Posterior cingulate gyrus (tissue), 11 donors: ENCODE measurements around the gene SARS2.

Source experiments
- DNase-seq, 10 donors: peaks; one replicate each; pipeline versions ENCODE4 v3.0.0 to v3.0.0-alpha.2; 2020 to 2021; ENCODE audit warnings: mixed read lengths in 3 of 10
- intact Hi-C: fragments of 100-400 bp; cut with DNase I; formaldehyde crosslinking; loops from one replicate; pipeline ENCODE4 v1.15.1; 2023

Gene SARS2

DNA sequence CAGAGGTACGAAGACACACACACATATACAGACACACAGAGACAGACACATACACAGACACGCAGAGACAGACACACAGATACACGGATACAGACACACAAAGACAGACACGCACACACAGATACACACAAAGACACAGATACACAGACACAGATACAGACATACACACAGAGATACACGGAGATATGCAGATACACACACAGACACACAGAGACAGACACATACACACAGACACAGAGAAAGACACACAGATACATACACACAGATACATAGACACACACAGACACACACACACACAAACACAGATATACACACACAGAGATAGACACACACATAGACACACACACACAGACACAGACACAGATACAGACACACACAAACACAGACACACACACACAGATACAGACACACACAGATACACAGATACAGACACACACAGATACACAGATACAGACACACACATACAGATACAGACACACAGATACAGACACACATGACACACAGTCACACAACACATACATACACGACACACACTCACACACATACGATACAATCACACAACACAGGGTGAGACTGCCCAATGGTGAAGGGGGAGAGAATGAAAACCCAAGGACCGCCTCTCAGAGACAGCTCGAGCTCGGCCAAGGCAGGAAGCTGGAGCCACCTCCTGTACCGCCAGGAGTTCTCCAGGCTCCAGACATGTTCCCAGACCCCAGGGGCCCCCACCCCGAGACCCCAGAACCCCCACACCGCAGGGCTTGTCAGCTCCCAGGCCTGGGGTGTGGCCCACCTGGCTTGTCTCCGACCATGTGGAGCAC, 9.8 kb downstream of the SARS2 start:
- intact Hi-C loops: no loop called here
- no peak for DNase-seq

DNA sequence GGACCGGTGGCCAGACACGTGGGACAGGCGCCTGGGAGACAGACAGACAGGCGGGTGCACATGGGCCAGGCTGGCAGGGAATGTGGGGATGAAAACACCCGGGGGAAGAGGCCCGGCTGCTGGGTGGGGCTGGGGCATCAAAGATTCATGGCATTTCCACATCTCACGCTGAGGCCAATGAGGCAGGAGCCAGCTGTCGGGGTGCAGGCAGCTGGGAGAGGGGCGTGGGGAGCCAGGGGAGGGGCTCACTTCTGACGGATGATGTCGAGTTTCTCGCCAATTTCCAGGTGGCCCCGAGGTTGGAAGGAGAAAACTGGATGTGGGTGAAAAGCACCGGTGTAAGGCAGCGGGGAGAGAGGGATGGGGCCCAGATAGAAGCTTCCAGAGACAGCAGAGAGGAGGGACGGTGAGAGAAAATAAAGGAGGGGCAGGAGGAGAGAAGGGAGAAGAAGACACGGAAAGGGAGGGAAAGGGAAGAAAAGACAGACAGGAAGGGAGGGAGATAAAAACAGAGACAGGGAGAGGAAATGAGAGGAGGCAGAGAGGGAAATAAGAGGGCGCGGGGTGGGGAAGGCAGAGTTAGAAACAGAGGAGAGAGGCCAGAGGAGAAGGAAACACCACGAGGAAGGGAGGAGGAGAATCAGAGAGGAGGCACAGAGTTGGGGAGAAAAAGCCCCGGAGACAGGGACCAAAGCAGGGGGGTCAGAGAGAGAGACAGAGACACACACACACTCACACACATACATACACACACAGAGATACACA, 10.5 kb downstream of the SARS2 start:
- intact Hi-C loops: no loop called here
- DNase-seq: peak in 1 of 10 donors; percentile 65

DNA sequence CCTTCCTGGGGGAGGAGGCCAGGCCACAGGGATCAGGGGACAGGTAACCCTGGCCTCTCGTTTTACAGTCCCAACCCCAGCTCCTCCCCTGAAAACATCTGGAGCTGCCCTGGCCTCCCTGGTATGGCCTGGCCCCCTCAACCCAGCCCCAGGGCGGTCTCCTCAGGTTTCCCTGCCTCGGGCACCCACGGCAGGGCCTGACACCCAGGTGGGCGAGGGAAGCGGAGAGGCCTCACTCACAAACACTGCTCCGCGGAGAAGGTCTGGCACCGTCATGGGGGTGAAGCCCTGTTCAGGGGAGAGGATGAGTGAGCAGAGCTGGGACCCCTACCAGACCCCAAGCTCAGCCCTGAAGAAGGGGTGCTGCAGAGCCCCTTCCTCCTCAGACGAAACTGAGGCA, 12.0 kb downstream of the SARS2 start:
- intact Hi-C loops: no loop called here
- DNase-seq: peak in 1 of 10 donors; percentile 73

DNA sequence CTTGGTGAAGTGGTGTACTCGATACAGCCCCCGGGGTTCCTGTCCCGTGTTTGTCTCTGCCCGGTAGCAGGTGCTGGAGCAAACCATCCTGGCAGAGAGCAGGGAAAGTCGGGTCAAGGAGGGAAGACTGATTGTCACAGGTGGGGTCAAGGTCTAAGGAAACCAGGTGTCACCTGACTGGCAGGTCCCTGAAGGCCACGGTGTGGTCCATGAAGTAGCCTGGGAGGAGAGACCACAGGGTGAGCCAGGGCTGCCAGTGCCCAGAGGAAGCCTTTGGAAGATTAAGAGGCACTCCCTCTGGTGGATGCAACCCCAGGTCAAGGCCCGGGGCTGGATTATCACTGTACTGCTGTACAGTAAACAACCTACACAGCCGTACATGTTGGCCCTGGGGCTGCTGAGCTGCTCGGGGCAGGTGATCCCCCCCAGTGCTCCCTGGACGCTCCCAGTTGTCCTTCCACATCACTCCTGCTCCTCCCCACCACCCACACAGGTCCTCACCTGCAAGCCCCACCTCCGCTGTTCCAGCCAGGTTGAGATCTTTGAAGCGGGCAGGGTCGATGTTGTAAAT, 12.6 kb downstream of the SARS2 start:
- intact Hi-C loops: no loop called here
- peak in 1 of 10 donors; percentile 60 for DNase-seq

DNA sequence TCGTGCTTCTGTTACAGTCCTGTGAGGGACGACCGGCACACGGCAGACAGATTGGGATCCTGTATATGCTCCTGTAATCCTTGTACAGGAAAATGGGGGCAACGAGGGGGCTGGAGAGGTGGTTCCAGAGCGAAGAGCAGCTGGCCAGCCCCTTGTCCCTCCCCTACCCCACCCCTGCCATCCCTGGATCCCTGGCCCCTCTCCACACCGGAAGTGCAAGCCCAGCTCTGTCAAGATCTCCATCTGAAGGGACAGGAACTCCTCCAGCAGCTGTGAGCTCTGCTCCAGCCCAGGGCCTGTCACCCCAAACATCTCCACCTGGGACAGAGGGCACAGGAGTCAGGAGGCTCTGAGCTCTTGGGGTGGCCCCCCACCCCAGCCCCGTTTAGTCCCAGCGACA, 13.0 kb downstream of the SARS2 start:
- intact Hi-C loops: no loop called here
- DNase-seq: no peak

DNA sequence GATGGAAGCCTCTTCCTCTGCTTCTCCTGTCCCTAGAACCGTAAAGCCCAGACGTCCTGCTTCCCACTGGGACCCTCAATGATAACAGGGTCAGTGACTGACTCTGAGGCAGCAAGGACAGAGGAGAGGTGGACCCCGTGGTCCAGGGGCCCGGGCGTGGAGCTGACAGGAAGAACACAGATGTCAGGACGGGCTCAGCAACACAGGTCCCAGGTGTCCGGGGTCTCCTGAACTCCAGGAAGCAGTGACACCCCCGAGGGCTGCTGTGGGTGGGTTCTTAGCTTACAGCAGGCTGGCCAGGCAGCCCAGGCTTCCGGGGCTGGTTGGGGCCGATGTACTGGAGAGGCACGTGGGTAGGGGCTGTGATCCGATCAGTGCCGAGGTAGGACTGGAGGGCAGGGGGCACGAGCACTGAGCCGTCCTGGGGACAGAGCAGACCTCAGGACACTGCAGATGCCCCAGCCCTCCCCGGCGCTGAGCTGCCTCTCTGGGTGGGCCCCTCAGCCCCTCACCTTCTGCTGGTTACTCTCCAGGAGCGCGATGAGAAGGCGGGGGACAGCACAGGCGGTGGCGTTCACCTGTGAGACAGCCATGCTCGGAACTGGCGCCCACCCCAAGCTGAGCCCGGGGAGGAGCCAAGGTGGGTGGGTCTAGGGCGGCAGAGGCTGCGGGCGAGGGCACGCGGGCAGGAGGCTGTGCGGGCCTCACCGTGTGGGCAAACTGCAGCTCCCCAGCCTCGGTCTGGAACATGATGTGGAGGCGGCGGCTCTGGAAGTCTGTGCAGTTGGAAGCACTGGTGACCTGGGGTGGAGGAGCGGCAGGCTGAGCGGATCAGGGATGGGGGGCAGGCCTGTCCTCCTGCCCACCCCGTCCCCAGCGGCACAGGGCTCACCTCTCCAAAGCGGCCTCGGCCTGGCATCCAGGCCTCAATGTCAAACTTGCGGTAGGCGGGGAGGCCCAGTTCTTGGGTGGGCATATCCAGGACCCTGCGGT, 14.9 kb downstream of the SARS2 start:
- DNase-seq: peak in 3 of 10 donors; percentile 61 to 79 (median 65)
- intact Hi-C loops: no loop called here

DNA sequence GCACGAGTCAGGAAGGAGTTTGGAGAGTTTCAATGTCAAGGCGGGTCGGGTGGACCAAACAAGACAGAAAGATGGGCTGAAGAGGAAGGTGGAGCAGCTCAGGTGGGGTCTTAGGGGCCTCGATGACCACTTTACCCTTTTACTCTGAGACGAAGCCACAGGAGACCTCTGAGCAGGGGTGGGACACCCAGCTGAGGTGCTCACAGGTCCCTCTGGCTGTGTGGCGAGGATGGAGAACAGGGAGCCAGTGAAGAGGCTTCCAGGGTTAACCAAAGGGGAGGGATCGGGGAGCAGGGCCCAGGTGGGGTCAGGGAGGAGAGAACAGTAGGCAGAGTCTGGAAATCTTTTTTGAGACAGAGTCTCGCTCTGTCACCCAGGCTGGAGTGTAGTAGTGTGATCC, 16.6 kb downstream of the SARS2 start:
- intact Hi-C loops: no loop called here
- peak in 2 of 10 donors; percentile 5 to 36 for DNase-seq

DNA sequence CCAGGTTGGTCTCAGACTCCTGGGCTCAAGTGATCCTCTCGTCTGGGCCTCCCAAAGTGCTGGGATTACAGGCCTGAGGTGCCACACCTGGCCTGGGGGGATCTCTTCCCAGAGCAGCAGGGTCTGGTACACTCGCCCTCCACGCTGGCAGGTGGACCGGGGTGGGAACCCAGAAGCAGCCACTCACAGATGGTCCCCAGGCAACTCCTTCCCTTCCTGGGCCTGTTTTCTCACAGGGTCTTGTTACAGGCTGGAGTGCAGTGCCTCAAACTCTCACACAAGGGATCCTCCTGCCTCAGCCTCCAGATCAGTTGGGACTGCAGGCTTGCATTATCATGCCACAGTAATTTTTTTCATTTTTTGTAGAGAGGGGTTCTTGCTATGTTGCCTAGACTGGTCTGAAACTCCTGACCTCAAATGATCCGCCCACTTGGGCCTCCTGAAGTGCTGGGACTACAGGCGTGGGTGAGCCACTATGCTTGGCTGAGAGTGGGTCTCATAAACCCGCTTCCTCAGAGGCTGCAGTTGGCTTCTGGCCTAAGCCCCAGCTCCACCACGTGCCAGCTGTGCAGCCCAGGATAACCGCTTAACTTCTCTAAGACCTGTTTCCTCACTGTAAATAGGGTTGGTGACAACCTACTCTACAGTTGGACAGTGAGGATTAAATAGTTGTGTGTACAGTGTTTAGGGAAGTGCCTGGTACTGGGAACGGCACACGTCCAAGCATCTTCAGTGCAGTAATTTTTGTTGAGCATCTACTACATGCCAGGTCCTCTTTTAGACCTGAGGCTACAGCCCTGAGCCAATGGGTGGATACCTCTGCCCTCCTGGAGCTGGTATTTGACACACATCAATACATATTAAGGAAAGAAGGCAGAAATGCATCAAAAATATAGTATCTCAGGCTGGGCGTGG, 17.7 kb downstream of the SARS2 start:
- DNase-seq: peak in 2 of 10 donors; percentile 35 to 36
- intact Hi-C loops: no loop called here

DNA sequence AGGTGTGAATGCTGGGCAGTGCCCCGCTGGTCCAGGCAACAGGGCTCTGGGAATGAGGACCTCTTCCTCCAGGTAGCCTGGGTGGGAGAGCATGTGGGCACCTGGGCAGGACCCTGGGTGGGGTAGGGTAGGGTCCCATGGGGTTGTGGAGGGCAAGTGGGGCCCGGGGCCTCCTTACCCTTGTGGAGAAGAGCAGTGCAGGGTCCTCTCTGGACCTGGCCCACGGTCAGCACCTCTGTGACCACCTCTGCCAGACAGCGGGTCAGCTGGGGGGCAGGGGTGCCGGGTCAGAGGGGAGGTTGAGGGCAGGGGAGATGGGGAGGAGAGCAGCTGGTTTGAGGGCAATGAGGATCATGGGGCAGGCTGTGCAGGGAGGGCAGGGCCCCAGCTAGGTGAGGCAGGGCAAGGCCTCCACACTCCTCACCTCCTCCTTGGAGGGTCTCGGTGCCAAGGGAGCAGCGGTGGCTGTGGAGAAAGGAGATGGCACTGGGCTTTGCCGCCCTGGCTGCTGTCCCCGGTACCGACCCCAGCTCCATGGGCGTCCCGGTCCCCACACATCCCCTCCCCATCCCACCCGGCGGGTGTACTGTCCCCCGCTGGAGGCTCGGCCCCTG, 19.1 kb downstream of the SARS2 start:
- intact Hi-C loops: no loop called here
- DNase-seq: peak in 1 of 10 donors; percentile 64

DNA sequence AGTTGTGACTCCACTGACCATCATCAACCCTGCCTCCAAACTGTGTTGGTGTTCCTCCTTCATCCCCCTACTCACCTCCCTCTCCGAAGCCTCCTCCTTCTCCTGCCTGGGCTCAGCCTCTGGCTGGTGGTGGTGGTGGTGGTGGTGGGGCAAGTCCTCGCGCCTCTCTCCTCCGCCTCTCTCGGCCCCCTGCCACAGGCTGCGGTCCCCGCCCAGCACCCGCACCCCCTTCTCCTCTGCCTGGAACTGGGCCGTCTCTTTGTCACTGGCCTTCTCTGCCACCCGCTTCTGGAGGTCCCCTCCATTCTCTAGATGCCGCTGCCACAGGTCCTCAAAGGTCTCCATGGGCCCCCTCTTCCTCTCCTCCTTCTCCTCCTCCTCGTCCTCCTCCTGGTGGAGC, 20.1 kb downstream of the SARS2 start:
- DNase-seq: peak in 1 of 10 donors; percentile 15
- intact Hi-C loops: no loop called here

DNA sequence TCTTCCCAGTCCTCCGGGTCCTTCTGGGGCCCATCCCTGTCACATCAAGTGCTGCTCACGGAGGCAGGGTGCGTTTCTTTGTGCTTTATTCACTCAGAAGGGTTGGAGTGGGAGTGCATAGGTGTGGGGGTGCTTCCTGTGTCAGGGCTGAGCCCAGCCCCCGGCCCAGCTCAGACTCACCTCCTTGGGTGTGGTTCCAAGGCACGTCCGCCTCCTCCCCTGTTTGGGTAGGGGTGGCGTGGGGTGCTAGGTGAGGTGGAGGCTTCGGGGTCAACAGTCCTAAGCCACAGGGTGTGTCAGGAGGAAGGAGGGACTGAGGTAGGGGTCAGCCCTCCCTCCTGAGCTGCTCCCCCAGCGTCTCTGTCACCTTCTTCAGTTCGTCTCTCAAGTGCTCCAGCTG, 21.7 kb downstream of the SARS2 start:
- intact Hi-C loops: no loop called here
- peak in 1 of 10 donors; percentile 39 for DNase-seq

DNA sequence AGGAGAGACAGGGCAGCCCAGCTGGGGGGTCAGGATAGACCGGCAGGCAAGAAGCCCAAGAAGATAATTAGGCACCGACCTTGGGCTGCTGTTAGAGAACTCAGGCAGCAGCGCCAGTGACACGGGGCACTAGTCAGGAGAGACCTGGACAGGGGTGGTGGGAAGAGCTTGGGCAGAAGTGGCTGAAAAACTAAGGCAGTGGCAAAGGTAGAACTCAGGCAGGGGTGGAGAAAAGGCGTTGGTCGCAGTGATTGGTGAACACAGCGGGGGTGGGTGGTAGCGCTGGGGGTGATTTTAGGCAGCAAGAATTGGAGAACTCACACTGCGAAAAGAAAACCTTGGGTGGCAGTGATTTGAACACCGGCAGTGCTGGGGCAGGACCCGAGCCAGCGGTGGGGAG, 22.9 kb downstream of the SARS2 start:
- intact Hi-C loops: no loop called here
- DNase-seq: peak in 1 of 10 donors; percentile 63

DNA sequence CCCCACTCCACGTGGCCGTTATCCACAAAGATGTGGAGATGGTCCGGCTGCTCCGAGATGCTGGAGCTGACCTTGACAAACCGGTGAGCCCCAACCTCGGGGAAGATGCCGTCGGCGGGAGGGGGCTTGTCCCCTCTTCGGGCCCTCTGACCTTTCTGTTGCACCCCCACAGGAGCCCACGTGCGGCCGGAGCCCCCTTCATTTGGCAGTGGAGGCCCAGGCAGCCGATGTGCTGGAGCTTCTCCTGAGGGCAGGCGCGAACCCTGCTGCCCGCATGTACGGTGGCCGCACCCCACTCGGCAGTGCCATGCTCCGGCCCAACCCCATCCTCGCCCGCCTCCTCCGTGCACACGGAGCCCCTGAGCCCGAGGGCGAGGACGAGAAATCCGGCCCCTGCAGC, 23.3 kb downstream of the SARS2 start:
- intact Hi-C loops: no loop called here
- no peak for DNase-seq

DNA sequence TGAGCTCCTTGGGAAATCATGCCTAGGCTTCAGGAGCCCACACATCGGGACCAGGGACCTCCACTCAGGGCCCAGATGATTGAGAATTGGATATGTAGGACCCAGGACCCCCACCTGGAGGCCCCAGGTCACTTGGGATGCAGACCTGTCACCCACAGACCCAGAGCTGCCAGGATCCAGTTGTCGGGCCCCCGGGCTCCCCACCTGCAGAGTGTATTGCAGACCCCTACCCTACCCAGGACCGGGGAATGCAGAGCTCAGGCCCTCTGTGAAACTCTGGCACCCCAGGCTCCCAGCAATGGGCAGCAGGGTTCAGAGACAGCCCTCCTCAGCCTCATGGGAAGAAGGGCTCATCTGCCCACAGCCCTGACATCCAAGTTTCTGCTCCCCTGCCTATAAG, 24.9 kb downstream of the SARS2 start:
- DNase-seq: peak in 1 of 10 donors; percentile 75
- intact Hi-C loops: no loop called here

DNA sequence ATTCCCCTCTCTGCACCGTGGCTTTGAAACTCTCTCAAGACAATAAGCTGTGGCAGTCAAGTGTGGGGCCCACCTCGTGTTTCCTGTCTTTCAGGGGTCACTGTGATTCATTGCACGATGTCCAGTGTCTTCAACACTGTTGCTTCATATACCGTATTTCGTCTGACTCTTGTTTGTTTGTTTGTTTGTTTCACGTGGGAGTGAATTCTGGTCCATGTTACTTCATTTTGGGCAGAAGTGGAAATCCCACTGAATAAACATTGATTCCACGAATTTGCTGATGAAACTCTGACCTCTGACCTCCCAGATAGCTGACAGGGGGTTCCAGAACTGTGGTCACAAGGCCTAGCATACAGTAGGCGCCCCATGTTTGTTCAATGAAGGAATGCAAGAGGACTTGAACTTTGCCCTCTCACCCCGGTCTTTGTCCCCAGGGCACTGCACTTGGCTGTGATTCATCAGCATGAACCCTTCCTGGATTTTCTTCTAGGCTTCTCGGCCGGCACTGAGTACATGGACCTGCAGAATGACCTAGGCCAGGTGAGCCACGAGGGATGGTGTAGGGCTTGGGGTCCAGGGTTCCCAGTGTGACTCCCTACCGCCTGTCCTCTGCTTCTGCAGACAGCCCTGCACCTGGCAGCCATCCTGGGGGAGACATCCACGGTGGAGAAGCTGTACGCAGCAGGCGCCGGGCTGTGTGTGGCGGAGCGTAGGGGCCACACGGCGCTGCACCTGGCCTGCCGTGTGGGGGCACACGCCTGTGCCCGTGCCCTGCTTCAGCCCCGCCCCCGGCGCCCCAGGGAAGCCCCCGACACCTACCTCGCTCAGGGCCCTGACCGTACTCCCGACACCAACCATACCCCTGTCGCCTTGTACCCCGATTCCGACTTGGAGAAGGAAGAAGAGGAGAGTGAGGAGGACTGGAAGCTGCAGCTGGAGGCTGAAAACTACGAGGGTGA, 25.7 kb downstream of the SARS2 start:
- no peak for DNase-seq
- intact Hi-C loops: no loop called here

DNA sequence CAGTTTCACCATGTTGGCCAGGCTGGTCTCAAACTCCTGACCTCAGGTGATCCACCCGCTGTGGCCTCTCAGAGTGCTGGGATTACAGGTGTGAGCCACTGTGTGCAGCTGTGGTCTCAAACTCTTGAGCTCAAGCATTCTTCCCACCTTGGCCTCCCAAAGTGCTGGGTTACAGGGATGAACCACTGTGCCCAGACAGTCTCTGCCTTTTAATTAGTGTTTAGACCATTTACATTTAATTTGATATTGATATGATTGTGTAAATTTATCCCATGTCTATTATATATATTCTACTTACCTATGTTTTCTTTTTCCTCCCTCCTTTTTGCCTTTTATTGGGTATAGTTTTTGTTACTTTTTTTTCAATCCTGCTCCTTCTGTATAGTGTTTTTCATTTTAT, 28.9 kb downstream of the SARS2 start:
- intact Hi-C loops: no loop called here

DNA sequence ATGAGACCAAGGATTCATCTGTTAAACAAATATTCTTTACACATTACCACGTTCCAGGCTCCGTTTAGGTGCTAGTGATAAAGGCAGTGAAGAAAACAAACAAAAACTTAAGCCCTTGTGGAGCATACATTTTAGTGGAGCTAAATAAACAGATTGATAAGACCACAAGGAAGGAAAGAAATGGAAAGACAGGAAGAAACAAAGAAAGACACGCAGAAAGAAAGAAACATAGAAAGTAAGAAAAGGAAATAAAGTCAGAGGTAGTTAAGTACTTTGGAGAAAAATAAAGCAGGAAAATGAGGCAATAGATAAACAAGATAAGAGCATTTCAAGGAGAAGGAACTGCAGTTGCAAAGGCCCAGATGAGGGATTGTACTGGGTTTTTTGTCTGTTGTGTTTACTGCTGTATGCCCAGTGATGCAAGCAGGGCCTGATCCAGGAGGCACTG, 29.8 kb downstream of the SARS2 start:
- DNase-seq: no peak
- intact Hi-C loops: no loop called here

More for the DNA sequence above, 28.9 kb downstream of the SARS2 start:
- DNase-seq: no peak
